RPMI7951 (cell line): Measurements from ENCODE around the gene MAP3K9. TPM values are rescaled to one million over a fixed set of nuclear protein-coding genes. Genes with fewer than 3 reads are reported as not detected.

Experiments used
- DNase-seq: peaks from one replicate; pipeline ENCODE4 v3.0.0-alpha.2; 2012; ENCODE audit warnings: low read depth
- total RNA-seq: library from RNA; depleted of rRNA; stranded (reverse); fragments of >200 nt; shearing (Covaris generic); gene quantifications from 2 replicates; pipeline ENCODE4 v1.2.3, GENCODE V29; 2014; rRNA removed

MAP3K9 gene
- total RNA-seq, 1 experiment from 2014 or later = 1.1 TPM

GRCh38 chr14:70699646-70700045 lies 109.7 kb downstream of the MAP3K9 start:
- DNase-seq = no peak

- peak; percentile 67 for DNase-seq
Observed at GRCh38 chr14:70698288-70698687, 111.0 kb downstream of the MAP3K9 start.

- DNase-seq = no peak
Observed at GRCh38 chr14:70697701-70698100, 111.6 kb downstream of the MAP3K9 start.

- no peak for DNase-seq
Observed at GRCh38 chr14:70696026-70696425, 113.3 kb downstream of the MAP3K9 start.

- DNase-seq = peak; percentile 63
Observed at GRCh38 chr14:70692210-70692609, 117.1 kb downstream of the MAP3K9 start.

- DNase-seq = peak; percentile 19
Observed at GRCh38 chr14:70685474-70686197, 123.7 kb downstream of the MAP3K9 start.

GRCh38 chr14:70683983-70684382 lies 125.3 kb downstream of the MAP3K9 start:
- no peak for DNase-seq

GRCh38 chr14:70680748-70681147 lies 128.6 kb downstream of the MAP3K9 start:
- no peak for DNase-seq

GRCh38 chr14:70677341-70677740 lies 132.0 kb downstream of the MAP3K9 start:
- DNase-seq = no peak

Other genes starting within 250 kb of the MAP3K9 start
- 35.2 and 35.6 TPM in 2 replicates for gene MED6, start 208.9 kb downstream of the MAP3K9 start, total RNA-seq
- gene TTC9, start 167.6 kb downstream of the MAP3K9 start, total RNA-seq = 0.10 TPM in 1 of 2 replicates, not detected in the other
- gene PCNX1, start 97.9 kb upstream of the MAP3K9 start, total RNA-seq = 14.8 and 16.1 TPM in 2 replicates